HL-60/S4 treated with phorbol 12-myristate 13-acetate at 8.2 ng/mL for 4 days and 3 days (cell line): ENCODE measurements around the gene TNKS2.
"Not testable (repeated sequence)": the region's sequence is repeated elsewhere in the genome, so short reads cannot be mapped to it uniquely, and the experiment has no call there.

Experiments used
- in situ Hi-C: fragments of 300-500 bp; cut with MboI; formaldehyde crosslinking; loops from 2 replicates; pipeline ENCODE4 v1.15.0; 2022; ENCODE audit warnings: low sequenced_read_pairs

Gene TNKS2

DNA sequence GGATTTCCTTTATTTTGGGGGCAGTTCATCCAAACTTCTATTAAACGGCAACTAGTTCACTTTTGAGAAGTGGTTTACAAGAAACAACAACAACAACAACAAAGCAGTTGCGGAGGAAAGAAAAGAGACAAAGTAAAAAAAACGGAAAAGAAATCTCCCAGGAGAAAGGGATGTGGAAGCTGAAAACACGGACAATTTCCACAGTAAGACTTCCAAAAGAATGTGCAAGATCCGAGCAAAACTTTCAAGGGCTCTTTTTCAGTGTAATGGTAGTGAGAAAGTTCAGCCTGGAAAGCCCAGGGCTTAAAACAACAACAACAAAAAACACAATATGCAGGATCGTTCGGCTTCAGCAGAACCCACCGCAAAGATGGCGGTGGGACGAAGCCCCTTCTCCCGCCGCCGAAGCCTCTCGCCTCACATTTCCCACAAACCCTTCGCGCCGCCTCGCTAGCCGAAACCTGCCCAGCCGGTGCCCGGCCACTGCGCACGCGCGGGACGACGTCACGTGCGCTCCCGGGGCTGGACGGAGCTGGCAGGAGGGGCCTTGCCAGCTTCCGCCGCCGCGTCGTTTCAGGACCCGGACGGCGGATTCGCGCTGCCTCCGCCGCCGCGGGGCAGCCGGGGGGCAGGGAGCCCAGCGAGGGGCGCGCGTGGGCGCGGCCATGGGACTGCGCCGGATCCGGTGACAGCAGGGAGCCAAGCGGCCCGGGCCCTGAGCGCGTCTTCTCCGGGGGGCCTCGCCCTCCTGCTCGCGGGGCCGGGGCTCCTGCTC lies at the start of gene TNKS2:
TNKS2 (plus strand) TSS at position 553 of the 775 bp plus-strand sequence. CDS start 265 bp downstream, outside the sequence.
- in situ Hi-C loops = no loop called here

DNA sequence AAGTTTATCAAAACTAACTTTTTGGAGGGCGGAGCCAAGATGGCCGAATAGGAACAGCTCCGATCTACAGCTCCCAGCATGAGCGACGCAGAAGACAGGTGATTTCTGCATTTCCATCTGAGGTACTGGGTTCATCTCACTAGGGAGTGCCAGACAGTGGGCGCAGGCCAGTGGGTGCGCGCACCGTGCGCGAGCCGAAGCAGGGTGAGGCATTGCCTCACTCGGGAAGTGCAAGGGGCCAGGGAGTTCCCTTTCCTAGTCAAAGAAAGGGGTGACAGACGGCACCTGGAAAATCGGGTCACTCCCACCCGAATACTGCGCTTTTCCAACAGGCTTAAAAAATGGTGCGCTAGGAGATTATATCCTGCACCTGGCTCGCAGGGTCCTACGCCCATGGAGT lies 48.6 kb upstream of the TNKS2 start:
- in situ Hi-C loops = not testable (repeated sequence)

DNA sequence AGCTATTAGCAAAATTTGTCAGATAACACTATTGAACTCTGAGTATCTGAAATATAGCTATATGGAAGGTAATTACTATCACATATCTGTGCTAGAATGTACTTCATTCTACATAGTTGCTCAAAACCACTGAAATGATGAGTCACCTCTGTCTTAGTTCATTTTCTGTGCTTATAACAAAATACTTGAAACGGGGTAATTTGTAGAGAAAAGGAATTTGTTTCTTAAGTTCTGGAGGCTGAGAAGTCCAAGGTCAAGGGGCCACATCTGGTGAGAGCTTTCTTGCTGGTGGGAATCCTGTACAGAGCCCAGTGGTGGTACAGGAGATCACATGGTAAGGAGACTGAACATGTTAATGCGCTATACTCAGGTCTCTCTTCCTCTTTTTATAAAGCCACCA lies 41.9 kb upstream of the TNKS2 start:
- in situ Hi-C loops = no loop called here

DNA sequence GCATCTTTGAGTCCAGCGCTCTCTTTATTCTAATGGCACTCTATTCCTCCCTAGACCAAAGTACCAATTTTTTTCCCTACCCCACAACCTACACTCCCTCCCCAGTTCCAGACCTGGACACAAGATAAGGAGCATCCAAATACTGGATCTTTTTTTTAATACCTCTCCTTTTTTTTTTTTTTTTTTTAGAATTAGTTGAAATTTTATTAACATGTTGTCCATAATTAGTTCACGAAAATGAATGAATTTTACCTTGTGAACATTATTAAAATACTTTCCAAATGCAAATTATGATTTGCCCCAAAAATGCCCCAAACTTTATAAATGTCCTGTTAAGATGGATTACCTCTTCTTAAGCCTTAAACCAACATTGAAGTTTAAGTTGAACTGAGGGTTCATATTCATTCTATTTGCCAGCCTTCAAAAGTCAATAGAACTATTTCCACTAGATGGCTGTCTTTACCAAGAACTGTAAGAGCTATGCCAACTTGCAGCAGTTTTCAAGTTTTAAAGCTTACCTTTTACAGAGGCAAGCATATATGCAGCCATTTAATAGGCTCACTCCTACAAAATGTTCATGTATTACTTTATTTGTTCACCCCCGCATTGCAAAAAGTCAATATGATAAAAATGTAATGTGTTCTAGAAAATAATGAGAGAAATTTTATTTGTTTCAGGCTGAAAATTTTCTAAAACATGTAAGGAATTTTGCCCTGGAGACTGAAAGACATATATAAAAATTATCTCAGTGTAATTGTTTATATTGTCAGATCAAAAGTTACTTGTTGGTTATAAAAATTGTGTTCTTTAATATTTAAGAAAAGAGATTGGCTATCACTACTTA lies 39.7 kb upstream of the TNKS2 start:
- in situ Hi-C loops = no loop called here

DNA sequence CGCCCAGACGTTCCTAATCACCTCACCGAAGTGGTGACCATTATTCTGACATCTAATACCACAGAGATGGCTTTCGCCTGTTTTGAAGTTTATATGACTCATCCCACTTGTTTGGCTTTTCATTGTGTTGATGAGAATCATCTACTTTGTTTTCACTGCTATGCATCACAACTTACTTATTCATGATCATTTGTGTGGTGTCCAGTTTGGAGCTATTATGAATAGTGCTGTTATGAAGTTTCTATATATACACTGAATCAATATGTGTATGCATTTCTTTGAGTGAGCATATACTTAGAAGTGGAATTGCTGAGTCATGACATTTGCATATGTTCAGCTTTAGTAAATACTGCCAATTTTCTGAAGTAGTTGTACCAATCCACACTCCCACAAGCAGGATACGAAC lies 38.6 kb upstream of the TNKS2 start:
- in situ Hi-C loops = no loop called here

DNA sequence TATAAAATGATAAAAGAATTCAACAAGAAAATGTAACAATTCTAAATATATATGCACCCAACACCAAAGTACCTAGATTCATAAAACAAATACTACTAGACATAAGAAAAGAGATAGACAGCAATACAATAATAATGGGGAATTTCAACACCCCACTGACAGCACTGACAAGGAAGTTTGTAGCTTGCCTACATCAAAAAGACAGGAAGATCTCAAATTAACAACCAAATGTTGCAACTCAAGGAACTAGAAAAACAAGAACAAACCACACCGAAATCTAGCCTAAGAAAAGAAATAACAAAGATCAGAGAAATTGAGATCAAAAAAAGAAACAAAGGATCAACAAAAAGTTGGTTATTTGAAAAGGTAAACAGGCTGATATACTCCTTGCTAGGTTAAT lies 36.5 kb upstream of the TNKS2 start:
- in situ Hi-C loops = no loop called here

DNA sequence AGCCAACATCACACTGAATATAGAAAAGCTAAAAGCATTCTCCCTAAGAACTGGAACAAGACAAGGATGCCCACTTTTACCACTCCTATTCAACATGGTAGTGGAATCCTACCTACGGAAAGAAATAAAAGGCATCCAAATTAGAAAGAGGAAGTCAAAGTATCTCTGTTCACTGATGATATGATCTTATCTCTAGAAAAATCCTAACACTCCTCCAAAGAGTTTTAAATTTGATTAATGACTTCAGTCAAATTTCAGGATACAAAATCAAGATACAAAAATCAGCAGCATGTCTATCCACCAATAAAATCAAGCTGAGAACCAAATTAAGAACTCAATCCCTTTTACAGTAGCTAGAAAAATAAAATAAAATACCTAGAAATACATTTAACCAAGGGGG lies 35.3 kb upstream of the TNKS2 start:
- in situ Hi-C loops = no loop called here

DNA sequence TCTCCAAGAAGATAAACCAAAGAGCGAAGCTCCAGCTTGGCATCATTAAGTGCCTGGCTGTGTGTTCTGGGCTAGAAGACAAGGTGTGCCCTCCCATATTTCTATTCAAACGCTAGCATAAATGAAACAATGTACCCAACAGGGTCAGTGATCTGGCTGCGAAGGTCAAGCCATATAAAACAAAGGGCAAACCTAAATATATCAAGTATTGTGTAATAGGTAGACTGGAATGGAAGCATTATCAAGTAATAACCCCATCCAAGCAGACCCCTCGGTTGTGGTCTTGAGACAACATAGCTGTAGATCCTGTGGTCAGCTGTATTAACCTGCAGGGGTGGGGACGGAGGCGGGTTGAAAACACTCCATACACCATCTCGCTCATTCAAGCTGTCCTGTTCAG lies 31.6 kb upstream of the TNKS2 start:
- in situ Hi-C loops = no loop called here

DNA sequence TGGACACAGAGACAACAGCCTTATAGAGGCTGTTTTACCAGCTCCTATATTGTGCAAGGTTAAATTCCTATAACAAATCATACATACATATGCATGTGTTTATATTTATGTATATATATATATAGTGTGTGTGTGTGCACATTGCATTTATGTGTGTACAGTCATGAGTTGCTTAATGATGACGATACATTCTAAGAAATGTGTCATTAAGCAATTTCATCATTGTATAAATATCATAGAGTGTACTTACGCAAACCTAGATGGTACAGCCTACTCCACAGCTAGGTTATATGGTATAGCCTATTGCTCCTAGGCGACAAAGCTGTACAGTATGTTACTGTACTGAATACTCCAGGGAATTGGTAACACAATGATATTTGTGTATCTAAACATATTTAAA lies 30.1 kb upstream of the TNKS2 start:
- in situ Hi-C loops = no loop called here

DNA sequence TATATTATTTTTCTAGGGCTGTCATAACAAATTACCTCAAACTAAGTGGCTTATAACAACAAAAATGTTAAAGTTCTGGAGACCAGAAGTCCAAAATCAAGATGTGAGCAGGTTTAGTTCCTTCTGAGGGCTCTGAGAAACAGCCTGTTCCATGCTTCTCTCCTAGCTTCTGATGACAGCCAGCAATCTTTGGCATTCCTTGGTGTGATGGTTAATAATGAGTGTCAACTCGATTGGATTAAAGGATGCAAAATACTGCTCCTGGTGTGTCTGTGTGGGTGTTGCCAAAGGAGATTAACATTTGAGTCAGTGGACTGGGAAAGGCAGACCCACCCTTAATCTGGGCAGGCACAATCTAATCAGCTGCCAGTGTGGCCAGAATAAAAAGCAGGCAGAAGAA lies 26.3 kb upstream of the TNKS2 start:
- in situ Hi-C loops = no loop called here

DNA sequence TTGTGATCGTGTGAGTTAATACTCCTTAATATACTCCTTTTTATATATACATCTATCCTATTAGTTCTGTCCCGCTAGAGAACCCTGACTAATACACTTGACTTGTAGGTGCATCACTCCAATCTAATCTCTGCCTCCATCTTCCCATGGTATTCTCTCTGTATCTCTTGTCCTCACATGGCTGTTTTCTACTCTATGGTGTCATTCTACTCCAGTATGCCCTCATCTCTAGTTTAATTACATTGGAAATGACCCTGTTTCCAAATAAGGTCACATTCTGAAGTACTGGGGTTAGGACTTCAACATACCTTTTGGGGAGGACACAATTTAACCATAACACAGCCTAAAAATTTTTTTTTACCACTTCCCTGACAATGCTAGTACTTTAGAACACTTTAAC lies 25.8 kb upstream of the TNKS2 start:
- in situ Hi-C loops = no loop called here

DNA sequence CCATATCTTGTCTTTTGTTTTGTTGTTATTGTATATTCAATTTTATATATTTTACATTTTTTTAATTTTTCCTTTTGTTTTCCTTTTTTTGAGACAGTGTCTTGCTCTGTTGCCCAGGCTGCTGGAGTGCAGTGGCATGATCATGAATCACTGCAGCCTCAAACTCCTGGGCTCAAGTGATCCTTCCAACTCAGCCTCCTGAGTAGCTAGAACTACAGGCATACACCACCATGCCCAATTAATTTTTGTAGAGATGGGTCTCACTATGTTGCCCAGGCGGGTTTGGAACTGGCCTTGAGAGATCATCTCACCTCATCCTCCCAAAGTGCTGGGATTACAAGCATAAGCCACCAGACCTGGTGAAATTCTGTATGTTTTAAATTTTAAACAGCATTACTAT lies 25.4 kb upstream of the TNKS2 start:
- in situ Hi-C loops = no loop called here

DNA sequence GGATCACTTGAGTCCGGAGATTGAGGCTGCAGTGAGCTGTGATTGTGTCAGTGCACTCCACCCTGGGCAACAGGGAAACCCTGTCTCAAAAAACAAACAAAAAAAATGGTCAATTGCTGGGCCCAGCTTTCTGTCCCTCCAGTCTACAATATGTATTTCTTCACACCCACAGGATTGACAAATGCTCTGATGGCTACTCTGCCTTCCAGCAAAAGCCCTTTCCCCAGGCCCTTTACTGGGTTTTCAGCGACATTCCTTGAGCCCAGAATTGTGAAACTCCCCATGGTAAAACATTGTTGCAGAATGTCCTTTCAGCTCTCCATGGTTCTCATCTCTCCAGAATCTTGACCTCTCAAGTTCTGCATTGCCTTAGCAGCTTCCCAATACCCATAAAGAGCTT lies 23.7 kb upstream of the TNKS2 start:
- in situ Hi-C loops = no loop called here

DNA sequence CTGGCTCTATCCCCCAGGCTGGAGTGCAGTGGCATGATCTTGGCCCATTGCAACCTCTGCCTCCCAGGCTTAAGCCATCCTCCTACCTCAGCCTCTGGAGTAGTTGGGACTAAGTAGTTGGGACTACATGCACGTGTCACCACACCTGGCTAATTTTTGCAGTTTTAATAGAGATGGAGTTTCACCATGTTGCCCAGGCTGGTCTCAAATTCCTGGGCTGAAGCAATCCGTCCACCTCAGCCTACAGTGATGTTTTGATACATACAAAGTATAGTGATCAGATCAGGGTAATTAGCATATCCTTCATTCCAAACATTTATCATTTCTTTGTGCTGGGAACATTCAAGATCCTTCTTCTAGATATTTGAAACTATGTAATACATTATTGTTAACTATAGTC lies 22.5 kb upstream of the TNKS2 start:
- in situ Hi-C loops = no loop called here

DNA sequence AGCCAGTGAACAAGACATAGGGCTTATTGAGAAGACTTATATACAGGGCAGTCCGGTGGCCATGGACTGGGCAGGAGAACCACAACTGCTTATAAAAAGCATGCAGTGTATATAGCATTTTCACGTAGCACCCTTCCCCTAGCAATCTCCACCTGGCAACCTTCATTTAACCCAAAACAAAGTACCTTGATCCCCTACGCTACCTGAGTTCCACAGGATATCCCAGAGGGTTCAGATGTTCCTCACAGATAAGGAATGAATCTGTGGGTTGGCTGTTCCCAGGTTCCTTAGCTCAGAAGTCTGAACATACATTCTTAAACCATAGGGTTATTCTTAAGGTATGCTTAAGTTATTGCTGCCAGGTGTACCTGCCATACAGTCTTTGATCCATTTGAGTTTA lies 22.0 kb upstream of the TNKS2 start:
- in situ Hi-C loops = no loop called here

DNA sequence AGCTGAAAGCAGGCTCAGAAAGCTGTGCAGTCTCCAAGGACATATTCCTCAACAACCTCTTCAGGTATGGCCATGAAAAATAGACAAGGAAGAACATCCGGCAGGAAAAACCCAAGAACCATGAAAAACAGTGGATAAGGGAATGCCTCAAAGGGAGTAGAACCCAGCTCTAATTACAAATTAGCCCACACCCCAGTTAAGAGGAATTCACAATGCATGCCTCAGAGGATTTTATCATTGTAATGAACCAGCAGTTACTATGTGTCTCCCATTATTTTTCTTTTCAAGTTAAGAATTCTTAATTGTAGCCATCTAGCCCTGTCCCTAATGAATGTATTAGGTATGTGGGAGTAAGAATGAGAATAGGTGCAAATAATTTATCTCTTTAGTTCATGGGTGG lies 19.7 kb upstream of the TNKS2 start:
- in situ Hi-C loops = no loop called here

DNA sequence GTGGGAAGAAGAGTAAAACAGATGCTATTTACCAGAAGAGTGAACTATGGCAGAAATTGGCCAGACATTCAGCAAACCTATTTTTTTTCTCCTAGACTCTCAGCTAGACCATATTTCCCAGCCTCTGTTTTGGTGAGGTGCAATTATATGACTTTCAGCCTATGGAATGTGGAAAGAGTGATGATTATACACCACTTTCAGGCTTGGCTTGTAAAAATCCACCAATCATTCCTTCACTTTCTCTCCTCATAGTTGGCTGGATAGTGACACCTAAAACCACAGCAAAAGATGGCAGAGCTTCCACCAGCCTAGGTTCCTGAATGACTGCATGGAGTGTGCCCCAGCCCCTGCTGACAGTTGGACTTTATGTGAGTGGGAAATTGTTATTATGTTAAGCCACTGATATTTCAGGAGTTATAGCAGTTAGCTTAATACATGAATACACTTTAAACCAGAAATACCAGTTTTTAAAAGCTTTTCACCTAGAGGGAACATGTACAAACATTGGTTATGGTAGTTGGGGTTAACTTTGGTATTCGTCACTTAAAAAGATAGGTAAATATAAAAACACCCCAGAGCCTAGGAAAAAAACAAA lies 19.1 kb upstream of the TNKS2 start:
- in situ Hi-C loops = no loop called here

DNA sequence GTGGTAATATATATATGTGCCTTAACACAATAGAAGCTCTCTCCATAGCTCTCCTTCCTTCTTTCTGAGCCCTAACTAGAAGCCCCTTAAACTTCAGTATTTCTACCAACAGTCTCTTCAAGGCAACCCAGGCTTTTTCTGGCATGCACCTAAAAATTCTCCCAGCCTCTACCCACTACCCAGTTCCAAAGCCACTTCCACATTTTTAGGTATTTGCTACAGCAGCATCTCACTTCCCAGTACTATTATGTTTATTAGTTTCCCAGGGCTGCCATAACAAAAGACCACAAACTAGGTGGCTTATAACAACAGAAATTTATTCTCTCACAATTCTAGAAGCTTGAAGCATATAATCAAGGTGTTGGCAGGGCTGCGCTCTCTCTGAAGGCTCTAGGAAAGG lies 15.7 kb upstream of the TNKS2 start:
- in situ Hi-C loops = no loop called here

DNA sequence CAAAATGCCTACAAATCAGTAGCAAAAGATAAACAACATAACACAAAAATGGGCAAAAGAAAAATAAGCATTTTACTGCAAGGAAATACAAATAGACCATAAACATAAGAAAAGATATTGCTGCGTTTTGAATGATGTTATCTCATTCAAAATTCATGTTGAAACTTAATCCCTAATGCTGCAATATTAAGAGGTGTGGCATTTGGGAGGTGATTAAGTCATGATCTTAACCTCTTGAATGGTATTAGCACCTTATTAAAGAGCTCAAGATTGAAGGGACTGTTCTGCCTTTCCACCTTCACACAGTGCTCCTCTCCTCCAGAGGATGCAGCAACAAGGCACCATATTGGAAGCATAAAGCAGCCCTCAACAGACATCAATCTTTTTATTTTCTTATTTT lies 12.4 kb upstream of the TNKS2 start:
- in situ Hi-C loops = no loop called here

DNA sequence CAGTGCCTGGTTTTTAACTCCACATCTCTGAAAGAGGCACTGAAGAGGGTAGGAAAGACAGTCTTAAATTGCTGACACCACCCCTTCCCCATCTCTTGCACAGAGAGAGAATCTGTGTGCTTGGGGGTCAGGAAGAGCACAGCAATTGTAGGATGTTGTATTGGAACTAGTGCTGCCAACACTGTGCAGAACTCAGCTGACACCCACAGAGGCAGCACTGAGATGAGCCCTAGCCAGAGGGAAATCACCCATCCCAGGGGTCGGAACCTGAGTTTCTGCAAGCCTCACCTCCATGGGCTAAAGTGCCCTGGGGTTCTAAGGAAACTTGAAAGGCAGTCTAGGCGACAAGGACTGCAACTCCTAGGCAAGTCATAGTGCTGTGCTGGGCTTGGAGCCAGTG lies 11.0 kb upstream of the TNKS2 start:
- in situ Hi-C loops = no loop called here

DNA sequence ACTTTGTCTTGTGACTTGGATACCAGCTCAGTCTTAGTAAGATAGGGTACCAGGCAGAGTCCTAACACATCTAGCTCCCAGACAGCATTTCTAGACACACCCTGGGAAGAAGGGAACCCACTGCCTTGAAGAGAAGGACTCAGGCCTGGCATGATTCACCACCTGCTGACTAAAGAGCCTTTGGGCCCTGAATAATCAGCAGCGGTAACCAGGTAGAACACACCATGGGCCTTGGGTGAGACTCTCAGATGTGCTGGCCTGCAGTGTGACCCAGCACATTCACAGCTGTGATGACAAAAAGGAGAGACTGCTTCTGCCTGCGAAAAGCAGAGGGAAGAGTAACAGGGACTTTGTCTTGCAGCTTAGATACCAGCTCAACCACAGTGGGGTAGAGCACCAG lies 10.4 kb upstream of the TNKS2 start:
- in situ Hi-C loops = no loop called here

DNA sequence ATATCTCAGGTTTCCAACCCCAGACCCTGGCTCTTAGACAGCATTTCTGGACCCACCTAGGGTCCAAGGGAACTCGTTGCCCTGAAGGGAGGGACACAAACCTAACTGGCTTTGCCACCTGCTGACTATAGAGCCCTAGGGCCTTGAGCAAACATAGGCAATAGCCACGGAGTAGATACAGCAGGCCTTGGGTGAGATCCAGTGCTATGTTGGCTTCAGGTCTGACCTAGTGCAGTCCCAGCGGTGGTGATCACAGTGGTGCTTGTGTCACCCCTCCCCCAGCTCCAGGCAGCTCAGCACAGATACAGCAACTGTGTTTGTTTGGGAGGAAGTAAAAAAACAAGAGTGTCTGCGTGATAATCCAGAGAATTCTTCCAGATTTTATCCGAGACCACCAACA lies 9.7 kb upstream of the TNKS2 start:
- in situ Hi-C loops = no loop called here
